Glomerular visceral epithelial cell (primary cell): ENCODE results near the gene DUSP9.
"Not testable (repeated sequence)": the region's sequence is repeated elsewhere in the genome, so short reads cannot be mapped to it uniquely, and the experiment has no call there.

ENCODE experiments used
- DNase-seq: peaks from one replicate; pipeline ENCODE4 v3.0.0-alpha.2; 2016; ENCODE audit errors: extremely low spot score

Gene DUSP9

DNA sequence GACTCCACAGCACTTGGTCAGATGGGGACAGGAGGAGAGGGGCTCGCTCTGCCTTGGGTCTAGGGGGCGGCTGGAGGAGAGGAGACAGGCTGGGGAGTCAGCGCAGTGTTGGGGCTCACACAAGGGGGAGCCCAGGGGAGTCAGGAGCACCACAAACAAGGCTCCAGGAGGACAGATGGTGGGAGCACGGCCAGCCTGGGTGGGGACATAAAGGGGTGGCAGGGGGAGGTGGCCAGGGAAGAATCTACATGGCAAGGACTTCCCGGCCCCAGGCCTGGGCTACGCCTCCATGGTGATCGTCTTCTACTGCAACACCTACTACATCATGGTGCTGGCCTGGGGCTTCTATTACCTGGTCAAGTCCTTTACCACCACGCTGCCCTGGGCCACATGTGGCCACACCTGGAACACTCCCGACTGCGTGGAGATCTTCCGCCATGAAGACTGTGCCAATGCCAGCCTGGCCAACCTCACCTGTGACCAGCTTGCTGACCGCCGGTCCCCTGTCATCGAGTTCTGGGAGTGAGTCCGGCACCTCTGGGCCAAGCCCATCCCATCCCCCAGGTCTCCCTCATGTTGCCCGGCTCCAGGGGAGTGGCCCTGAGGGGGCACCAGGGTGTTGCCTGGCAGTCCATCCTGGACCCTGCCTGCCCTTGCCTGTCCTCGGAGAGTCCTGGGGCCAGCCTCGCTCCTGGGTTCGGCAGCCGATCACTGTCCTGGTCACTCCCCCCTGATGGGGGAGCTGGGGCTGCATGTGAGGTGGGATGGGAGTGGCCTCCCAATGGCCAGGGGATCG, 44.2 kb downstream of the DUSP9 start:
- not testable (repeated sequence) for DNase-seq

- no peak for DNase-seq
Measured at GRCh38 chrX:153692003-153692402, 45.0 kb downstream of the DUSP9 start.

GRCh38 chrX:153692611-153693156, 45.7 kb downstream of the DUSP9 start:
- no peak for DNase-seq

DNA sequence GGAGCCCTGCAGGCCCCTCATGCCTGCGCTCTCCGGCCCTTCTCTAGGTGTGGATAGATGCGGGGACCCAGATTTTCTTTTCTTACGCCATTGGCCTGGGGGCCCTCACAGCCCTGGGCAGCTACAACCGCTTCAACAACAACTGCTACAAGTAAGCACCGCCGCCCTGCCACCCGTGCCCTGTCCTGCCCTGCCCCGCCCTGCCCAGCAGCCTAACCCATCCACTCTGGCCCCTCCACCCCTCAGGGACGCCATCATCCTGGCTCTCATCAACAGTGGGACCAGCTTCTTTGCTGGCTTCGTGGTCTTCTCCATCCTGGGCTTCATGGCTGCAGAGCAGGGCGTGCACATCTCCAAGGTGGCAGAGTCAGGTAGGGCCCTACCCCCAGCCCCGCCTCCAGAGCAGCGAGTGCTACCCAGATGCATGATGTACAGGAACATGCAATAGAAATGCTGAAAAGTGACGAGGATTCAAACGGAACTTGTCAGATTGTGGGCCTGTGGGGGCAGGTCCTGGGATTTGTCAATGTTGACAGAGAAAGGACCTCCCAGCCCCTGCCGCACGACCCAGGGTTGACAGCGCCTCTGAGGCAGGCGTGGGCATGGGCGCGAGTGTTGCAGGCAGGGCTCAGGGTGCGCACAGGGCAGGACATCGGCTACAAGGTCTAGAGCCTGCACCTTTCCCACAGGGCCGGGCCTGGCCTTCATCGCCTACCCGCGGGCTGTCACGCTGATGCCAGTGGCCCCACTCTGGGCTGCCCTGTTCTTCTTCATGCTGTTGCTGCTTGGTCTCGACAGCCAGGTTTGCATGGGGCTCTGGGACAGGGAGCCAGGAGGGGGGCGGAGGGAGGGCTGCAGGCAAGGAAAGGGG, 46.4 kb downstream of the DUSP9 start:
- no peak for DNase-seq

- not testable (repeated sequence) for DNase-seq
Measured at GRCh38 chrX:153694256-153694655, 47.3 kb downstream of the DUSP9 start.

DNA sequence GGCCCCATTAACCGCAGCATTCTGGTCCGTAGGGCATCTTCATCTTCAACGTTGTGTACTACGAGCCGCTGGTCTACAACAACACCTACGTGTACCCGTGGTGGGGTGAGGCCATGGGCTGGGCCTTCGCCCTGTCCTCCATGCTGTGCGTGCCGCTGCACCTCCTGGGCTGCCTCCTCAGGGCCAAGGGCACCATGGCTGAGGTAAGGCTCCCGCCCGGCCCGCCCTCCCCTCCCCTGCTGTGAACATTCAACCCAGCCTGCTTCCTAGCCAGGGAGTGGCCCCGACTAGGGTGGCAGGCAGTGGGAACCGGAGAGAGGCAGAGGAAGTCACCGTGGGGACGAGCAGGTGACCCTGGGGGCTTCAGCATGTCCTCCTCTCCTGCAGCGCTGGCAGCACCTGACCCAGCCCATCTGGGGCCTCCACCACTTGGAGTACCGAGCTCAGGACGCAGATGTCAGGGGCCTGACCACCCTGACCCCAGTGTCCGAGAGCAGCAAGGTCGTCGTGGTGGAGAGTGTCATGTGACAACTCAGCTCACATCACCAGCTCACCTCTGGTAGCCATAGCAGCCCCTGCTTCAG, 47.8 kb downstream of the DUSP9 start:
- no peak for DNase-seq

DNA sequence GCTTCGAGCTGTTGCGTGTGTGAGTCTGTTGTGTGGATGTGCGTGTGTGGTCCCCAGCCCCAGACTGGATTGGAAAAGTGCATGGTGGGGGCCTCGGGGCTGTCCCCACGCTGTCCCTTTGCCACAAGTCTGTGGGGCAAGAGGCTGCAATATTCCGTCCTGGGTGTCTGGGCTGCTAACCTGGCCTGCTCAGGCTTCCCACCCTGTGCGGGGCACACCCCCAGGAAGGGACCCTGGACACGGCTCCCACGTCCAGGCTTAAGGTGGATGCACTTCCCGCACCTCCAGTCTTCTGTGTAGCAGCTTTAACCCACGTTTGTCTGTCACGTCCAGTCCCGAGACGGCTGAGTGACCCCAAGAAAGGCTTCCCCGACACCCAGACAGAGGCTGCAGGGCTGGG, 49.1 kb downstream of the DUSP9 start:
- no peak for DNase-seq

- DNase-seq, result not testable (repeated sequence)
Measured at GRCh38 chrX:153696538-153696937, 49.5 kb downstream of the DUSP9 start.

GRCh38 chrX:153696986-153697722, 50.2 kb downstream of the DUSP9 start:
- not testable (repeated sequence) for DNase-seq

- no peak for DNase-seq
Measured at GRCh38 chrX:153697924-153698865, 51.2 kb downstream of the DUSP9 start.

DNA sequence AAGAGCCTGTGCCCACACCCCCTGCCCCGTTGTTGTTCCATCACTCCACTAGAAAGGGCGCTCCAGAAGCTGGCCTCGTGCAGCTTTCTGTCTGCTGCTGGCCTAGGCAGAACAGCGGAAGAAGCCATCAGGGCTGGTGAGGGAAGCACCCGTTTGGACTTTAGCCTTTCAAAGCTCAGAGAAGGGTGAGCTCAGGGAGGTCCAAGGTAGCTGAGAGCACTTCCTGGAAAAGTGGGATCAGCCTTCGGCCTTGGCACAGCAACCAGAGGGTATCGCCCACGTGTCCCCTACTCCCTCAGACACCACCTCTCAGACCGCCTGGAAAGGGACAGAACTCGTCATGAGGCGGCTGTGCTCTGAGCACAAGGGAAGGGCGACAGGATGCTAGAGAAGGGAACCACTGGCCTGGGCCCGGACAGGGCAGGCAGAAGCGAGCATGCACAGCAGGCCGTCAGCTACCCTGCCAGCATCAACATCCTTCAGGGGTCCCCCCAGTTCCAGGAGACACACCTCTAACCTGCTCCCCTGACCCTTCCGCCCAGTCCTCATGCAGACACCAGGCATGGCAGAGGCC, 52.3 kb downstream of the DUSP9 start:
- not testable (repeated sequence) for DNase-seq

DNA sequence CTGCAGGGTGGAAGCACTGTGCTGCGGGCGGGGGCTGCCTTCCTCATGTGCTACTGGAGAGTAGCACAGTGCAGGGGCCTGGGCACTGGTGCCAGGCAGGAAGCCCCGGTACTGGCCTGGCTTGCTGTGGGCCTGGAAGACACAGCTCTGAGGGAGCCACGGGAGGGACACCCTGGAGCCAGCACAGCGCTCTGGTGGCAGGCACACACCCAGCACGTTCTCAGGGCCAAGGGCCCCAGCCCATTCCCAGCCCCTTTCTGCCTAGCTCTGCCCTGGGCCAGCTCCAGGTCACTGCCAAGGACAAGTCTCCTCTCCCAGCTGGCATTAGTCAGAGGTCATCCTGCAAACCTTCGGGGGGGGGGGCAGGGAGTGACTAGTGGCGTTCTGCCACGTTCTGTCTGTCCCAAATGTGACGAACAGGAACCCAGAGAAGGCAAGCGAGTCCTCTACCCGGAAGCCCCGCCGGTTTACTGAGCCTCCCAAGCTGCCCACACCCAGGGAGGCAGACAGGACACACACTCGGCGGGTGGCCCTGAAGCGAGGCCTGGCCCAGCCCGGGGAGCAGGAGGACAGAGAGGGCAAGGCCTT, 52.9 kb downstream of the DUSP9 start:
- not testable (repeated sequence) for DNase-seq

DNA sequence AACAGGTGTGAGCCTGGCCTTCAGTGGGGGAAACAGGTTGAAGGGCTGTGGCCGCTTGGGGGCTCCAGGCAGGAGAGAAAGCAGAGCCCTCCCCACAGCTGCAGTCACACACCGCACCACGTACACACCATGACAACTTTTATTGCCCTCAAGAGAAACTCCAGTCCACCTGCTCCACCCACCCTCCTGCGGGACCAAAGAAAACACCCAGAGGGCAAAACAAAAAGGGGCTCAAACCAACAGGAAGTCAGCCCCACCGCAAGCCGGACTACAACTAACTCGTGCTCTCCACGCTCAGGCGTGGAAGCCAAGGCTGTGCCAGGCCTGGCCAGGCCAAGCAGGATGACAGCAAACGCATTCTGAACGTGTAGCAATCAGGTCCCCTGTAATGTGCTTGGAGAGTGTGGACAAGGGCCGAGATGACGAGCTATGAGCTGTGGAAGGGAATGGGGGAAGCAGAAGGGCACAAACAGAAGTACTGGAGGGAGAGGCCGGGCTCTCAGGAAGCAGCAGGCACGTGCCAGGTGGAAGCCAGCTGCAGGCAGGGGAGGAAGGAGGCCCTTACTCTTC, 53.5 kb downstream of the DUSP9 start:
- no peak for DNase-seq
